ENCODE data around the gene KDM1B.
"Not testable (repeated sequence)": the region's sequence is repeated elsewhere in the genome, so short reads cannot be mapped to it uniquely, and the experiment has no call there.

KDM1B gene

GRCh38 chr6:18162401-18162800 is 7.2 kb downstream of the KDM1B start:
- no peaks in the 10 kb centered on the region for H3K27me3 ChIP-seq
- no peak overlapping the region for H3K27ac ChIP-seq
- no peak for TF ChIP-seq Cebpa-rat (IDR thresholded peaks at IDR 0.05)
- H3K4me3 ChIP-seq, result no peak overlapping the region
- peaks cover 80% of the 10 kb centered on the region for H3K36me3 ChIP-seq
- no peaks in the 10 kb centered on the region for H4K20me1 ChIP-seq
- no peaks in the 10 kb centered on the region for H3K4me1 ChIP-seq
- H3K4me2 ChIP-seq, result no peak overlapping the region
- H3K9me3 ChIP-seq, result peaks cover 5% of the 10 kb centered on the region
- no peak overlapping the region for H3K9ac ChIP-seq

- peaks cover 21% of the 10 kb centered on the region for H3K9me3 ChIP-seq
- no peaks in the 10 kb centered on the region for H3K4me1 ChIP-seq
- H3K27ac ChIP-seq, result no peak overlapping the region
- no peak overlapping the region for H3K4me2 ChIP-seq
- no peaks in the 10 kb centered on the region for H3K27me3 ChIP-seq
- H3K36me3 ChIP-seq, result peaks cover 93% of the 10 kb centered on the region
- H3K9ac ChIP-seq, result no peak overlapping the region
- no peak overlapping the region for H3K4me3 ChIP-seq
- no peaks in the 10 kb centered on the region for H4K20me1 ChIP-seq
- TF ChIP-seq Cebpa-rat (IDR thresholded peaks at IDR 0.05), result no peak
These were observed 10.5 kb downstream of the KDM1B start for GRCh38 chr6:18165751-18166150.

GRCh38 chr6:18166312-18167036 is 11.3 kb downstream of the KDM1B start:
- TF ChIP-seq Cebpa-rat (IDR thresholded peaks at IDR 0.05), result no peak
- Histone ChIP-seq H4K20me1 (no peaks in the 10 kb centered on the region), H3K27ac (no peak overlapping the region), H3K4me1 (no peaks in the 10 kb centered on the region), H3K9me3 (peaks cover 21% of the 10 kb centered on the region), H3K27me3 (no peaks in the 10 kb centered on the region), H3K4me2 (no peak overlapping the region), H3K9ac (no peak overlapping the region), H3K36me3 (peaks cover 93% of the 10 kb centered on the region), H3K4me3 (no peak overlapping the region)

GRCh38 chr6:18168264-18168663 is 13.0 kb downstream of the KDM1B start:
- no peak overlapping the region for H3K27ac ChIP-seq
- H3K9ac ChIP-seq, result no peak overlapping the region
- no peak for TF ChIP-seq Cebpa-rat (IDR thresholded peaks at IDR 0.05)
- no peaks in the 10 kb centered on the region for H3K4me1 ChIP-seq
- peaks cover 91% of the 10 kb centered on the region for H3K36me3 ChIP-seq
- no peaks in the 10 kb centered on the region for H3K27me3 ChIP-seq
- peaks cover 21% of the 10 kb centered on the region for H3K9me3 ChIP-seq
- H3K4me3 ChIP-seq, result no peak overlapping the region
- no peaks in the 10 kb centered on the region for H4K20me1 ChIP-seq
- no peak overlapping the region for H3K4me2 ChIP-seq

- no peak for TF ChIP-seq Cebpa-rat (IDR thresholded peaks at IDR 0.05)
- Histone ChIP-seq H3K27me3 (no peaks in the 10 kb centered on the region), H3K4me2 (no peak overlapping the region), H3K9me3 (peaks cover 39% of the 10 kb centered on the region), H3K9ac (no peak overlapping the region), H3K36me3 (peaks cover 93% of the 10 kb centered on the region), H4K20me1 (no peaks in the 10 kb centered on the region), H3K27ac (no peak overlapping the region), H3K4me1 (no peaks in the 10 kb centered on the region), H3K4me3 (no peak overlapping the region)
These were observed 16.6 kb downstream of the KDM1B start for GRCh38 chr6:18171871-18172270.

- Histone ChIP-seq H3K36me3 (peaks cover 77% of the 10 kb centered on the region), H3K9me3 (peaks cover 18% of the 10 kb centered on the region)
- H3K27ac ChIP-seq, H3K27me3 ChIP-seq, H3K9ac ChIP-seq, H3K4me3 ChIP-seq, H3K4me2 ChIP-seq, H3K4me1 ChIP-seq, H4K20me1 ChIP-seq: not testable (repeated sequence)
These were observed 21.0 kb downstream of the KDM1B start for GRCh38 chr6:18176198-18176597.

- Histone ChIP-seq H4K20me1 (peaks cover 6% of the 10 kb centered on the region; the same call in 1 of the 2 replicates), H3K36me3 (peaks cover 69% of the 10 kb centered on the region), H3K27me3 (no peaks in the 10 kb centered on the region)
These were observed 22.2 kb downstream of the KDM1B start for GRCh38 chr6:18177286-18177965.

GRCh38 chr6:18178960-18179615 is 23.9 kb downstream of the KDM1B start:
- H3K27ac ChIP-seq, result no peak overlapping the region
- H3K36me3 ChIP-seq, result peaks cover 61% of the 10 kb centered on the region
- H3K9ac ChIP-seq, result no peak overlapping the region
- no peak for TF ChIP-seq Cebpa-rat (IDR thresholded peaks at IDR 0.05)
- peaks cover 6% of the 10 kb centered on the region; the same call in 1 of the 2 replicates for H4K20me1 ChIP-seq
- H3K9me3 ChIP-seq, result peaks cover 18% of the 10 kb centered on the region
- H3K4me1 ChIP-seq, result no peaks in the 10 kb centered on the region
- H3K4me2 ChIP-seq, result no peak overlapping the region
- H3K27me3 ChIP-seq, result no peaks in the 10 kb centered on the region
- H3K4me3 ChIP-seq, result no peak overlapping the region

More at GRCh38 chr6:18177286-18177965, 22.2 kb downstream of the KDM1B start:
- H3K9me3 ChIP-seq, result peaks cover 18% of the 10 kb centered on the region
- H3K4me3 ChIP-seq, result no peak overlapping the region
- TF ChIP-seq Cebpa-rat (IDR thresholded peaks at IDR 0.05), result no peak
- H3K9ac ChIP-seq, result no peak overlapping the region
- H3K4me2 ChIP-seq, result no peak overlapping the region
- no peak overlapping the region for H3K27ac ChIP-seq
- no peaks in the 10 kb centered on the region for H3K4me1 ChIP-seq

- H4K20me1 ChIP-seq, result peaks cover 6% of the 10 kb centered on the region; the same call in 1 of the 2 replicates
- no peak overlapping the region for H3K27ac ChIP-seq
- no peak overlapping the region for H3K4me2 ChIP-seq
- TF ChIP-seq Cebpa-rat (IDR thresholded peaks at IDR 0.05), result no peak
- no peak overlapping the region for H3K4me3 ChIP-seq
- H3K36me3 ChIP-seq, result peaks cover 61% of the 10 kb centered on the region
- no peaks in the 10 kb centered on the region for H3K27me3 ChIP-seq
- H3K9me3 ChIP-seq, result peaks cover 14% of the 10 kb centered on the region
- H3K4me1 ChIP-seq, result no peaks in the 10 kb centered on the region
- H3K9ac ChIP-seq, result no peak overlapping the region
These were observed 24.6 kb downstream of the KDM1B start for GRCh38 chr6:18179770-18180356.
